SK-N-SH (cell line): Measurements from ENCODE around the gene TLR2.

Experiments
- EP300 ChIP-seq, 2 experiments: IDR thresholded peaks; 2 replicates each; pipeline versions ENCODE4 v1.4.0 to v1.6.1; 2012; ENCODE audit warnings: borderline replicate concordance in 1 of 2, low read depth in 1 of 2, low read length in 1 of 2
- EZH2phosphoT487 ChIP-seq: fragments of 200-600 bp; sonication (generic); IDR thresholded peaks from 2 replicates; pipeline ENCODE4 v1.6.1; 2017; ENCODE audit warnings: low read depth, mixed run types, mild to moderate bottlenecking, antibody characterized with exemption, moderate library complexity, borderline replicate concordance
- FOSL2 ChIP-seq: IDR thresholded peaks from 2 replicates; pipeline ENCODE4 v1.4.0; 2012; ENCODE audit warnings: low read depth, mild to moderate bottlenecking, moderate library complexity, borderline replicate concordance
- POLR2AphosphoS5 ChIP-seq: IDR thresholded peaks from 2 replicates; pipeline ENCODE4 v1.6.1; 2012; ENCODE audit warnings: low read depth, low read length
- RAD21 ChIP-seq: IDR thresholded peaks from 2 replicates; pipeline ENCODE4 v1.6.1; 2012; ENCODE audit warnings: mild to moderate bottlenecking, low read length
- SMC3 ChIP-seq: IDR thresholded peaks from 2 replicates; pipeline ENCODE4 v1.6.1; 2012; ENCODE audit warnings: low read depth, low read length, improper control_type of control experiment
- TAF1 ChIP-seq: IDR thresholded peaks from 2 replicates; pipeline ENCODE4 v1.6.1; 2012; ENCODE audit warnings: low read depth, mild to moderate bottlenecking, low read length, moderate library complexity, borderline replicate concordance
- TCF12 ChIP-seq: IDR thresholded peaks from 2 replicates; pipeline ENCODE4 v1.4.0; 2012
- TEAD4 ChIP-seq: IDR thresholded peaks from 2 replicates; pipeline ENCODE4 v1.4.0; 2012; ENCODE audit warnings: mild to moderate bottlenecking, borderline replicate concordance; ENCODE audit not compliant: insufficient read depth
- TF ChIP-seq, protein P1 (sequence below): fragments of 200-600 bp; sonication (generic); IDR thresholded peaks from 2 replicates; pipeline ENCODE4 v1.6.1; 2017; ENCODE audit warnings: antibody characterized with exemption, mild to moderate bottlenecking, moderate library complexity
- TF ChIP-seq, protein P2 (sequence below): IDR thresholded peaks from 2 replicates; pipeline ENCODE4 v1.6.1; 2012; ENCODE audit warnings: mild to moderate bottlenecking, low read depth, low read length, moderate library complexity
- TF ChIP-seq, protein P3 (sequence below): fragments of 150-350 bp; IDR thresholded peaks from 2 replicates; pipeline ENCODE4 v1.6.1; 2017; ENCODE audit warnings: antibody characterized with exemption, low read length, low read depth, borderline replicate concordance

DNA sequence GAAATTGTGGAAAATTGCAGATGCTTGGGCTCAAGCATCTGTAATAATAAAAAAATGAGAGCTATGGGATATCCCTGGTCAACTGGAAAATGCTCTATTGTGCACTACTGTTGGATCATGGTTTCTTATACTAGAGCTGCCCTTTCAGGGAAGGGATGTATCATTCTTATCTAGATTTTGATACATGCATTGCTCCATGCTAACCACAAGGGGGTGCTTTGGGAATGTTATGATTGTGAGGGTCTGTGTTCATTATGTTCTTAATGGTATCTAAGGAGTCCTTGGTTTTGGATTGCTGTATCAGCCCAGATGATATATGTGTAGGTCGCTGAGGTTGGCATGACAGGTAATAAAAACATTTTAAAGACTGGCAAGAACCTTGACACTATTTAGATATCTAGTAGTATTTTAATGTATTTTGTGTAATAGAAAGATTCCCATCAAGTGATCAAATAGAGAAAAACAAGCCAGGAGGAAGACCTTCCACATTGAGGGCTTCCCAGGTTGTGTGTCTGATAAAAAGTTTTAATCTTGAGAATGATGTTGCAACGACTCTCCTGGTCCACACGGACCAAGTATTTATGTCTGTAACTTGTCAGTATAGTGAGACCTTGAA is 49.2 kb upstream of the TLR2 start:
- TF ChIP-seq, protein P1, sequence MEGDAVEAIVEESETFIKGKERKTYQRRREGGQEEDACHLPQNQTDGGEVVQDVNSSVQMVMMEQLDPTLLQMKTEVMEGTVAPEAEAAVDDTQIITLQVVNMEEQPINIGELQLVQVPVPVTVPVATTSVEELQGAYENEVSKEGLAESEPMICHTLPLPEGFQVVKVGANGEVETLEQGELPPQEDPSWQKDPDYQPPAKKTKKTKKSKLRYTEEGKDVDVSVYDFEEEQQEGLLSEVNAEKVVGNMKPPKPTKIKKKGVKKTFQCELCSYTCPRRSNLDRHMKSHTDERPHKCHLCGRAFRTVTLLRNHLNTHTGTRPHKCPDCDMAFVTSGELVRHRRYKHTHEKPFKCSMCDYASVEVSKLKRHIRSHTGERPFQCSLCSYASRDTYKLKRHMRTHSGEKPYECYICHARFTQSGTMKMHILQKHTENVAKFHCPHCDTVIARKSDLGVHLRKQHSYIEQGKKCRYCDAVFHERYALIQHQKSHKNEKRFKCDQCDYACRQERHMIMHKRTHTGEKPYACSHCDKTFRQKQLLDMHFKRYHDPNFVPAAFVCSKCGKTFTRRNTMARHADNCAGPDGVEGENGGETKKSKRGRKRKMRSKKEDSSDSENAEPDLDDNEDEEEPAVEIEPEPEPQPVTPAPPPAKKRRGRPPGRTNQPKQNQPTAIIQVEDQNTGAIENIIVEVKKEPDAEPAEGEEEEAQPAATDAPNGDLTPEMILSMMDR = peak; percentile 65
- TF ChIP-seq TAF1 (no peak), TCF12 (no peak), EP300 (IDR thresholded peaks at IDR 0.05; ENCODE audit: borderline replicate concordance in 1 of 2, low read depth in 1 of 2, low read length in 1 of 2) (no peak), POLR2AphosphoS5 (no peak), EZH2phosphoT487 (no peak), SMC3 (peak; percentile 65), RAD21 (peak; percentile 67), TEAD4 (no peak), FOSL2 (no peak)
- TF ChIP-seq, protein P2, sequence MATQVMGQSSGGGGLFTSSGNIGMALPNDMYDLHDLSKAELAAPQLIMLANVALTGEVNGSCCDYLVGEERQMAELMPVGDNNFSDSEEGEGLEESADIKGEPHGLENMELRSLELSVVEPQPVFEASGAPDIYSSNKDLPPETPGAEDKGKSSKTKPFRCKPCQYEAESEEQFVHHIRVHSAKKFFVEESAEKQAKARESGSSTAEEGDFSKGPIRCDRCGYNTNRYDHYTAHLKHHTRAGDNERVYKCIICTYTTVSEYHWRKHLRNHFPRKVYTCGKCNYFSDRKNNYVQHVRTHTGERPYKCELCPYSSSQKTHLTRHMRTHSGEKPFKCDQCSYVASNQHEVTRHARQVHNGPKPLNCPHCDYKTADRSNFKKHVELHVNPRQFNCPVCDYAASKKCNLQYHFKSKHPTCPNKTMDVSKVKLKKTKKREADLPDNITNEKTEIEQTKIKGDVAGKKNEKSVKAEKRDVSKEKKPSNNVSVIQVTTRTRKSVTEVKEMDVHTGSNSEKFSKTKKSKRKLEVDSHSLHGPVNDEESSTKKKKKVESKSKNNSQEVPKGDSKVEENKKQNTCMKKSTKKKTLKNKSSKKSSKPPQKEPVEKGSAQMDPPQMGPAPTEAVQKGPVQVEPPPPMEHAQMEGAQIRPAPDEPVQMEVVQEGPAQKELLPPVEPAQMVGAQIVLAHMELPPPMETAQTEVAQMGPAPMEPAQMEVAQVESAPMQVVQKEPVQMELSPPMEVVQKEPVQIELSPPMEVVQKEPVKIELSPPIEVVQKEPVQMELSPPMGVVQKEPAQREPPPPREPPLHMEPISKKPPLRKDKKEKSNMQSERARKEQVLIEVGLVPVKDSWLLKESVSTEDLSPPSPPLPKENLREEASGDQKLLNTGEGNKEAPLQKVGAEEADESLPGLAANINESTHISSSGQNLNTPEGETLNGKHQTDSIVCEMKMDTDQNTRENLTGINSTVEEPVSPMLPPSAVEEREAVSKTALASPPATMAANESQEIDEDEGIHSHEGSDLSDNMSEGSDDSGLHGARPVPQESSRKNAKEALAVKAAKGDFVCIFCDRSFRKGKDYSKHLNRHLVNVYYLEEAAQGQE = no peak
- TF ChIP-seq, protein P3, sequence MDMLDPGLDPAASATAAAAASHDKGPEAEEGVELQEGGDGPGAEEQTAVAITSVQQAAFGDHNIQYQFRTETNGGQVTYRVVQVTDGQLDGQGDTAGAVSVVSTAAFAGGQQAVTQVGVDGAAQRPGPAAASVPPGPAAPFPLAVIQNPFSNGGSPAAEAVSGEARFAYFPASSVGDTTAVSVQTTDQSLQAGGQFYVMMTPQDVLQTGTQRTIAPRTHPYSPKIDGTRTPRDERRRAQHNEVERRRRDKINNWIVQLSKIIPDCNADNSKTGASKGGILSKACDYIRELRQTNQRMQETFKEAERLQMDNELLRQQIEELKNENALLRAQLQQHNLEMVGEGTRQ = no peak
